Fibroblast of villous mesenchyme (primary cell): ENCODE results near the gene KNG1. TPM values are rescaled to one million over a fixed set of nuclear protein-coding genes. Genes with fewer than 3 reads are reported as not detected.

Experiments used
- DNase-seq: peaks from one replicate; pipeline ENCODE4 v3.0.0-alpha.2; 2010; ENCODE audit warnings: low read depth
- H3K4me3 ChIP-seq: 2 replicates; pipeline ENCODE4 v1.5.1; 2011; ENCODE audit warnings: low read depth, mild to moderate bottlenecking, low read length
- CTCF ChIP-seq: IDR thresholded peaks from 2 replicates; pipeline ENCODE4 v1.5.1; 2012; ENCODE audit warnings: low read depth, mild to moderate bottlenecking, low read length; ENCODE audit not compliant: insufficient read depth
- total RNA-seq: library from RNA; depleted of rRNA; stranded (reverse); fragments of >200 nt; gene quantifications from 2 replicates; pipeline ENCODE4 v1.2.3, GENCODE V29; 2012

Gene KNG1
- total RNA-seq, 1 donor = not detected

GRCh38 chr3:186785495-186786018 lies 68.4 kb downstream of the KNG1 start:
- DNase-seq = no peak
- no peak for TF ChIP-seq CTCF

GRCh38 chr3:186786922-186787321 lies 69.8 kb downstream of the KNG1 start:
- no peak for DNase-seq
- H3K4me3 ChIP-seq = peak overlapping the region; percentile 100
- no peak for TF ChIP-seq CTCF

More at GRCh38 chr3:186785495-186786018, 68.4 kb downstream of the KNG1 start:
- peak overlapping the region; percentile 100 for H3K4me3 ChIP-seq

- TF ChIP-seq CTCF = no peak
- no peak for DNase-seq
- peak overlapping the region; percentile 100 for H3K4me3 ChIP-seq
Measured at GRCh38 chr3:186787642-186788481, 70.7 kb downstream of the KNG1 start.

GRCh38 chr3:186788482-186789370 lies 71.6 kb downstream of the KNG1 start:
- TF ChIP-seq CTCF = no peak
- DNase-seq = no peak
- H3K4me3 ChIP-seq = no peak overlapping the region

- no peak for DNase-seq
- no peak overlapping the region for H3K4me3 ChIP-seq
- no peak for TF ChIP-seq CTCF
Measured at GRCh38 chr3:186789554-186790260, 72.5 kb downstream of the KNG1 start.

GRCh38 chr3:186790261-186790981 lies 73.3 kb downstream of the KNG1 start:
- DNase-seq = peak; percentile 45
- TF ChIP-seq CTCF = peak; percentile 14
- H3K4me3 ChIP-seq = no peak overlapping the region
